Body of pancreas (tissue), 4 donors: ENCODE data around the gene PROZ.

Experiments
- CTCF ChIP-seq, 7 experiments: fragments of 450-650 bp in 4 of 7; fragments of 200-600 bp in 3 of 7; sonication (generic) in 3 of 7; IDR thresholded peaks; one replicate each; pipeline ENCODE4 v1.5.1; 2016 to 2019; ENCODE audit warnings: antibody characterized with exemption in 7 of 7
- POLR2A ChIP-seq, 3 donors: fragments of 450-650 bp; IDR thresholded peaks; one replicate each; pipeline ENCODE4 v1.6.1; 2016; ENCODE audit warnings: antibody characterized with exemption in 3 of 3, mild to moderate bottlenecking in 2 of 3

GRCh38 chr13:113144255-113144629 is 14.2 kb upstream of the PROZ start:
- TF ChIP-seq CTCF (IDR thresholded peaks at IDR 0.05), result no peak
- TF ChIP-seq POLR2A (IDR thresholded peaks at IDR 0.05), result no peak
